Right lobe of liver (tissue), 4 donors: ENCODE results near the gene UXS1.
"Not testable (repeated sequence)": the region's sequence is repeated elsewhere in the genome, so short reads cannot be mapped to it uniquely, and the experiment has no call there.

Source experiments
- POLR2A ChIP-seq: fragments of 450-650 bp; IDR thresholded peaks from one replicate; pipeline ENCODE4 v1.6.1; 2017; ENCODE audit warnings: antibody characterized with exemption, mild to moderate bottlenecking
- TF ChIP-seq, protein P1 (sequence below), 4 donors: fragments of 200-600 bp in 3 of 4; fragments of 450-650 bp in 1 of 4; IDR thresholded peaks; one replicate each; pipeline versions ENCODE4 v1.5.1 to v1.8.0; 2016 to 2022; ENCODE audit warnings: antibody characterized with exemption in 4 of 4, mild to moderate bottlenecking in 2 of 4
- donor health status: DM: no; HTN: no; CAD: no.
- donor health status: DM: no; HTN: no; CAD: no.
- donor health status: DM: no; HTN: yes; CAD: no.

DNA sequence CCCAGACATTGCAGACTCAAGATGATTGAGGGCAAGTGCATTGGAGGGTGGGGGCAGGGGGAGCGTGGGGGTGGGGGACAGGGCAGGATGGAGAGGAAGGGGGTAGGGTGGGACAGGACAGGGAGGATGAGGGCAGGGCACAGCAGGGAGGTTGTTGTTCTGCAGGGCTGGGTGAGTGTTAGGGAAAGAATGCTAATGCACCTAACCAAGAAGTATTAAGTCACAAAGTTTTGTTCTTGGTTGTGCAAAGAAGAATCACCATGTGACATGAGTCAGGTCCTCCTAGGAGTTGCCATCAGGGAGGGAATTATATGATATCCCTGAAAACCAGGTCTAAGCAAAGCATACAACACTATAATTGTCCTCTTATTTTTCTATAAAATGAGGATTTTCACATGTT is 10.4 kb upstream of the UXS1 start:
- TF ChIP-seq, protein P1, sequence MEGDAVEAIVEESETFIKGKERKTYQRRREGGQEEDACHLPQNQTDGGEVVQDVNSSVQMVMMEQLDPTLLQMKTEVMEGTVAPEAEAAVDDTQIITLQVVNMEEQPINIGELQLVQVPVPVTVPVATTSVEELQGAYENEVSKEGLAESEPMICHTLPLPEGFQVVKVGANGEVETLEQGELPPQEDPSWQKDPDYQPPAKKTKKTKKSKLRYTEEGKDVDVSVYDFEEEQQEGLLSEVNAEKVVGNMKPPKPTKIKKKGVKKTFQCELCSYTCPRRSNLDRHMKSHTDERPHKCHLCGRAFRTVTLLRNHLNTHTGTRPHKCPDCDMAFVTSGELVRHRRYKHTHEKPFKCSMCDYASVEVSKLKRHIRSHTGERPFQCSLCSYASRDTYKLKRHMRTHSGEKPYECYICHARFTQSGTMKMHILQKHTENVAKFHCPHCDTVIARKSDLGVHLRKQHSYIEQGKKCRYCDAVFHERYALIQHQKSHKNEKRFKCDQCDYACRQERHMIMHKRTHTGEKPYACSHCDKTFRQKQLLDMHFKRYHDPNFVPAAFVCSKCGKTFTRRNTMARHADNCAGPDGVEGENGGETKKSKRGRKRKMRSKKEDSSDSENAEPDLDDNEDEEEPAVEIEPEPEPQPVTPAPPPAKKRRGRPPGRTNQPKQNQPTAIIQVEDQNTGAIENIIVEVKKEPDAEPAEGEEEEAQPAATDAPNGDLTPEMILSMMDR (IDR thresholded peaks at IDR 0.05): not testable (repeated sequence)
- TF ChIP-seq POLR2A: not testable (repeated sequence)
